Measurements from ENCODE around the gene STK10. TPM values are rescaled to one million over a fixed set of nuclear protein-coding genes. Genes with fewer than 3 reads are reported as not detected.

Gene STK10
- total RNA-seq, 3 donors from 2014 or later (not counting 1 experiment from before 2014, with no cell fraction given), result 705 to 879 (median 783) TPM

- Histone ChIP-seq H3K9me3 (ENCODE audit: control insufficient read depth, insufficient read depth, low read length) (no peaks in the 10 kb centered on the region), H3K27me3 (ENCODE audit: control insufficient read depth, insufficient read depth, low read length) (no peaks in the 10 kb centered on the region), H3K36me3 (ENCODE audit: control insufficient read depth, insufficient read depth, low read length) (peaks cover 27% of the 10 kb centered on the region), H3K4me1 (ENCODE audit: control insufficient read depth, insufficient read depth, low read length) (peaks cover 96% of the 10 kb centered on the region), H3K4me3 (ENCODE audit: low read length) (peak overlapping the region; percentile 2), H3K27ac (ENCODE audit: low read length) (peak overlapping the region; percentile 85)
- peak overlapping the region; percentile 94 to 97 for H3K27ac Mint-ChIP-seq
- peaks cover 75 to 91% of the 10 kb centered on the region in 2 donors for H3K4me1 Mint-ChIP-seq
- DNase-seq, result peak; percentile 36 to 67
- peaks cover 3 to 4% of the 10 kb centered on the region in 2 donors for H3K9me3 Mint-ChIP-seq
- no peaks in the 10 kb centered on the region for H3K27me3 Mint-ChIP-seq (ENCODE audit: low read depth in 2 of 2)
- peak; percentile 17 to 47 (median 20) for ATAC-seq
- intact Hi-C loops (cut with micrococcal nuclease), result loop anchor here (1.0 to 10.0 kb wide), 2 partner anchors 60 to 1821 kb away; partner anchors contain the start of gene LCP2
- no peaks in the 10 kb centered on the region for H3K36me3 Mint-ChIP-seq
- peak overlapping the region; percentile 85 for H3K4me3 Mint-ChIP-seq
- no peak for TF ChIP-seq CTCF (IDR thresholded peaks at IDR 0.05)
- WGBS (ENCODE audit: insufficient coverage), result 5% methylated on average over 4 of the region's 4 CpGs
Measured at GRCh38 chr5:172115541-172115982, 72.5 kb downstream of the STK10 start.

GRCh38 chr5:172114875-172115422, 73.1 kb downstream of the STK10 start:
- peaks cover 96% of the 10 kb centered on the region for H3K4me1 ChIP-seq (ENCODE audit: control insufficient read depth, insufficient read depth, low read length)
- 2% methylated on average over 16 of the region's 16 CpGs for WGBS (ENCODE audit: insufficient coverage)
- H3K4me1 Mint-ChIP-seq, result peaks cover 76 to 91% of the 10 kb centered on the region in 2 donors
- peaks cover 3 to 4% of the 10 kb centered on the region in 2 donors for H3K9me3 Mint-ChIP-seq
- peaks cover 27% of the 10 kb centered on the region for H3K36me3 ChIP-seq (ENCODE audit: control insufficient read depth, insufficient read depth, low read length)
- no peak for TF ChIP-seq CTCF (IDR thresholded peaks at IDR 0.05)
- DNase-seq (peak; percentile 69 to 86), ATAC-seq (peak; percentile 47 to 76 (median 73))
- H3K27me3 Mint-ChIP-seq (ENCODE audit: low read depth in 2 of 2), result no peaks in the 10 kb centered on the region
- H3K4me3 ChIP-seq (ENCODE audit: low read length), result peak overlapping the region; percentile 2
- no peaks in the 10 kb centered on the region for H3K27me3 ChIP-seq (ENCODE audit: control insufficient read depth, insufficient read depth, low read length)
- peak overlapping the region; percentile 85 for H3K27ac ChIP-seq (ENCODE audit: low read length)
- peak overlapping the region; percentile 85 for H3K4me3 Mint-ChIP-seq
- H3K9me3 ChIP-seq (ENCODE audit: control insufficient read depth, insufficient read depth, low read length), result no peaks in the 10 kb centered on the region
- no peaks in the 10 kb centered on the region for H3K36me3 Mint-ChIP-seq
- intact Hi-C loops (cut with micrococcal nuclease), result loop anchor here (1.0 to 10.0 kb wide), 5 partner anchors 48 to 1820 kb away; partner anchors contain the start of genes LCP2 and UBTD2
- H3K27ac Mint-ChIP-seq, result peak overlapping the region; percentile 94 to 97

GRCh38 chr5:172113036-172113435, 75.0 kb downstream of the STK10 start:
- Mint-ChIP-seq H3K27ac (peak overlapping the region; percentile 94 to 97), H3K9me3 (peaks cover 3 to 4% of the 10 kb centered on the region in 2 donors), H3K27me3 (ENCODE audit: low read depth in 2 of 2) (no peaks in the 10 kb centered on the region), H3K36me3 (no peaks in the 10 kb centered on the region), H3K4me3 (peak overlapping the region; percentile 87), H3K4me1 (peaks cover 76 to 89% of the 10 kb centered on the region in 2 donors)
- peaks cover 25% of the 10 kb centered on the region for H3K36me3 ChIP-seq (ENCODE audit: control insufficient read depth, insufficient read depth, low read length)
- ATAC-seq (peak; percentile 46 to 71 (median 64)), DNase-seq (peak; percentile 61 to 88)
- H3K4me3 ChIP-seq (ENCODE audit: low read length), result no peak overlapping the region
- H3K27ac ChIP-seq (ENCODE audit: low read length), result peak overlapping the region; percentile 65
- no peaks in the 10 kb centered on the region for H3K9me3 ChIP-seq (ENCODE audit: control insufficient read depth, insufficient read depth, low read length)
- intact Hi-C loops (cut with micrococcal nuclease), result loop anchor here (1.0 to 10.0 kb wide), 5 partner anchors 46 to 1818 kb away; partner anchors contain the start of genes LCP2, STK10 and UBTD2
- TF ChIP-seq CTCF (IDR thresholded peaks at IDR 0.05), result no peak
- H3K4me1 ChIP-seq (ENCODE audit: control insufficient read depth, insufficient read depth, low read length), result peaks cover 95% of the 10 kb centered on the region
- under 1% methylated on average over 7 of the region's 7 CpGs for WGBS (ENCODE audit: insufficient coverage)
- no peaks in the 10 kb centered on the region for H3K27me3 ChIP-seq (ENCODE audit: control insufficient read depth, insufficient read depth, low read length)
